Measurements from ENCODE around the gene SPCS3.
A peak's percentile ranks its signal among the peaks of the same experiment; 100 is the strongest.
"Not testable (repeated sequence)": the region's sequence is repeated elsewhere in the genome, so short reads cannot be mapped to it uniquely, and the experiment has no call there.

Gene SPCS3

GRCh38 chr4:176323511-176324160 is 3.9 kb downstream of the SPCS3 start:
- no peak for DNase-seq (ENCODE audit: low spot score)
- H3K27ac ChIP-seq, result no peak overlapping the region
- TF ChIP-seq CTCF (IDR thresholded peaks at IDR 0.05), result no peak
- H3K4me3 ChIP-seq, result no peak overlapping the region

DNA sequence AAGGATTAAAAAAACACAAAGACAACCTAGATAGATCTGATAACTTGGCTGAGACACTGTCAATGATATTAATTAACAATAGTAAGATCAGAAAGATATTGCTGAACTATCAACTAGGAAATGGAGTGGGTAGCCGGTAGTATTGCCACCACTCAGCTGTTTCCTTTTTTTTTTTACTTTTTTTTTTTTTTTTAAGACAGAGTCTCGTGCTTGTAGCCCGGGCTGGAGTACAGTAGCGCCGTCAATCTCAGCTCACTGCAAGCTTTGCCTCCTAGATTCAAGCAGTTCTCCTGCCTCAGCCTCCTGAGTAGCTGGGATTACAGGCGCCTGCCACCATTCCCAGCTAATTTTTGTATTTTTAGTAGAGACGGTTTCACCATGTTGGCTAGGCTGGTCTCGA is 5.1 kb downstream of the SPCS3 start:
- not testable (repeated sequence) for H3K27ac ChIP-seq; DNase-seq (ENCODE audit: low spot score); H3K4me3 ChIP-seq

- no peak for DNase-seq (ENCODE audit: low spot score)
- no peak overlapping the region for H3K4me3 ChIP-seq
- H3K27ac ChIP-seq, result no peak overlapping the region
- TF ChIP-seq CTCF (IDR thresholded peaks at IDR 0.05), result no peak
Observed at GRCh38 chr4:176333076-176333475, 13.3 kb downstream of the SPCS3 start.

GRCh38 chr4:176334066-176334465 is 14.3 kb downstream of the SPCS3 start:
- DNase-seq (ENCODE audit: low spot score), result no peak
- no peak for TF ChIP-seq CTCF (IDR thresholded peaks at IDR 0.05)

GRCh38 chr4:176335421-176335820 is 15.7 kb downstream of the SPCS3 start:
- TF ChIP-seq CTCF (IDR thresholded peaks at IDR 0.05), result no peak
- no peak overlapping the region for H3K4me3 ChIP-seq
- no peak overlapping the region for H3K27ac ChIP-seq
- no peak for DNase-seq (ENCODE audit: low spot score)

More at GRCh38 chr4:176334066-176334465, 14.3 kb downstream of the SPCS3 start:
- Histone ChIP-seq H3K27ac (no peak overlapping the region), H3K4me3 (no peak overlapping the region)

DNA sequence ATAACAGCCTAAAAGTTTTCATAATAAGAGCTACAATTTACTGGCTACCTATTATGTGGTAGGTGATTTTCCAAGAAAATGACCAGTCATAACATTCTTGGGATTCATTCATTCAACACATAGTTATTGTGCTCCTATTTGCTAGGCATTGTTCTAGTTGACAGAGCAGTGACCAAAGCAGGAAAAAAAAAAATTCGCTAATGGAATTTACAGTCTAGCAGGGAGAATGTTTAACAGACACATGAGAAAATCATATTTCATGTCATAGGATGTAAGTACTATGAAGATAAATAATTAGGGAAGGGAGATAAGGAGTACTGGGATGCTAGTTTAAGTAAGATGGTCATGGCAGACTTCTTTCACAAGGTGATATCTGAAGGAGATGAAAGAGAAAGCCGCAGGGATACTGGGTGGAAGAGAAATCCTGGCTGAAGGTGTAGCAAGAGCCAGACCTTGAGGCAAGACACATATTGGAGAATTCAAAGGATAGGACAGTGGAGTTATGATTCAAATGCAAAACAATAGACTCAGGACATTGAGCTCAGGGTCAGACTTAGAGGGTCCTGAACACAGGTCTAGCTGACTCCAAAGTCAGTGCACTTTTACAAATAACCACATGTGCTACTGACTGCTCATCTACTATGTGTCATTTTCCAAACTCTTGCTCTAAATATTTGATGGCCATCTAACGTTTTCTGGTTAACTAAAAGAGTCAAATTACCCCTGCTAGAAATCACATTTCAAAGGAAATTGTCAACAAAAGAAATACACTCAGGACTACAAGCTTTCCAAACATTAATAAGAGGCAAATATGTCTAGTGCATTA is 20.4 kb downstream of the SPCS3 start:
- H3K27ac ChIP-seq, result no peak overlapping the region
- H3K4me3 ChIP-seq, result peak overlapping the region; percentile 23
- no peak for TF ChIP-seq CTCF (IDR thresholded peaks at IDR 0.05)
- no peak for DNase-seq (ENCODE audit: low spot score)

DNA sequence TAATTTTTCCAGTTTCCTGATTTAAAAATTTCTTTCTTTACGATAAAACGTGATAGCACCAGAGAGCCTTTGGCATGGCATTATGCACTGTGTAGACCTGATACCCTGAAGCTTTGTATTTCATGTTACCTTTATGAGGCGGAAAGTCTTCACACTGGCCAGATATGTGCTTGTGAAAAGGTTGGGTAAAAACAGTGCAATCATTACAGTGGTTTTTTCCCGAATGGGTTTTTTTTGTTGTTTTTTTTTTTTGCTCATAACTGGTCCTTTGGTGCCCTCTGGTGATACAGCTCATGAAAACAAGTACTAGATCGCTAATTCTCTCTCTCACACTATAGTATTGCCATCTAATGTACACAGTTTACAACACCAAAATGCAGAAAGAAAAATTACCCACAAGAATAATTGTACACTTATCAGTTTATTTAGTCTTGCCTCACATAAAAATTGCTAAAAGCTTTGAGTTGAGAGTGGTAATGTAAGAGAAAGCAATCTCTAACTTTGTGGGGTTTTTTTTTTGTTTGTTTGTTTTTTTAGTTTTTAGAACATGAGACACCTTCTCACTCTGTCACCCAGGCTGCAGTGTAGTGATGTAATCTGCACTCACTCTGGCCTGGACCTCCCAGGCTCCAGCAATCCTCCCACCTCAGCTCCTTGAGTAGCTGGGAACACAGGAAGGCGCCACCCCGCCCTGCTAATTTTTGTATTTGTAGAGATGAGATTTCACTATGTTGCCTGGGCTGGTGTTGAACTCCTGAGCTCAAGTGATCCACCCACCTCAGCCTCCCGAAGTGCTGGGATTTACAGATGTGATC is 21.3 kb downstream of the SPCS3 start:
- DNase-seq (ENCODE audit: low spot score), result no peak
- no peak for TF ChIP-seq CTCF (IDR thresholded peaks at IDR 0.05)
- no peak overlapping the region for H3K27ac ChIP-seq
- peak overlapping the region; percentile 23 for H3K4me3 ChIP-seq

All from coronary artery (tissue), 2 donors.